Measurements from ENCODE around the gene FLII.

DNA sequence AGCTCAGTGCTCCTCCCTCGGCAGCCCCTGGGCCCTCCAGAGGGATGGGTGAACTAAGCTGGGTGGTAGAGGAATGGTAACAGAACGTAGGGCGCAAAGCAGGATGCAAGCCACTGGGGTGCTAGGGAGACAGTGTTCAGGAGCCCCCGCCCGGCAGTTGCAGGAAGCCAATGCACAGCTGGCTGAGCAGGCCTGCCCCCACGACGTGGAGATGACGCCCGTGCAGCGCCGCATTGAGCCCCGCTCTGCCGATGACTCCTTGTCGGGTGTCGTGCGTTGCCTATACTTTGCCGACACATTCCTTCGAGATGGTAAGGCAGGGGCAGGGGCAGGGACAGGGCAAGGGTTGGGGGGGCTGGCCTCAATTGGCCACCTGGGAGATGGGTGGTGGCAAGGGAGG lies 20.2 kb downstream of the FLII start:
- no peak for TF ChIP-seq POLR2A (IDR thresholded peaks at IDR 0.05)
- TF ChIP-seq, protein P1, sequence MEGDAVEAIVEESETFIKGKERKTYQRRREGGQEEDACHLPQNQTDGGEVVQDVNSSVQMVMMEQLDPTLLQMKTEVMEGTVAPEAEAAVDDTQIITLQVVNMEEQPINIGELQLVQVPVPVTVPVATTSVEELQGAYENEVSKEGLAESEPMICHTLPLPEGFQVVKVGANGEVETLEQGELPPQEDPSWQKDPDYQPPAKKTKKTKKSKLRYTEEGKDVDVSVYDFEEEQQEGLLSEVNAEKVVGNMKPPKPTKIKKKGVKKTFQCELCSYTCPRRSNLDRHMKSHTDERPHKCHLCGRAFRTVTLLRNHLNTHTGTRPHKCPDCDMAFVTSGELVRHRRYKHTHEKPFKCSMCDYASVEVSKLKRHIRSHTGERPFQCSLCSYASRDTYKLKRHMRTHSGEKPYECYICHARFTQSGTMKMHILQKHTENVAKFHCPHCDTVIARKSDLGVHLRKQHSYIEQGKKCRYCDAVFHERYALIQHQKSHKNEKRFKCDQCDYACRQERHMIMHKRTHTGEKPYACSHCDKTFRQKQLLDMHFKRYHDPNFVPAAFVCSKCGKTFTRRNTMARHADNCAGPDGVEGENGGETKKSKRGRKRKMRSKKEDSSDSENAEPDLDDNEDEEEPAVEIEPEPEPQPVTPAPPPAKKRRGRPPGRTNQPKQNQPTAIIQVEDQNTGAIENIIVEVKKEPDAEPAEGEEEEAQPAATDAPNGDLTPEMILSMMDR (IDR thresholded peaks at IDR 0.05): no peak
